ENCODE measurements around the gene LENG9. TPM values are rescaled to one million over a fixed set of nuclear protein-coding genes. Genes with fewer than 3 reads are reported as not detected.

Gene LENG9
- total RNA-seq, 1 experiment from 2014 or later = 8.2 TPM

DNA sequence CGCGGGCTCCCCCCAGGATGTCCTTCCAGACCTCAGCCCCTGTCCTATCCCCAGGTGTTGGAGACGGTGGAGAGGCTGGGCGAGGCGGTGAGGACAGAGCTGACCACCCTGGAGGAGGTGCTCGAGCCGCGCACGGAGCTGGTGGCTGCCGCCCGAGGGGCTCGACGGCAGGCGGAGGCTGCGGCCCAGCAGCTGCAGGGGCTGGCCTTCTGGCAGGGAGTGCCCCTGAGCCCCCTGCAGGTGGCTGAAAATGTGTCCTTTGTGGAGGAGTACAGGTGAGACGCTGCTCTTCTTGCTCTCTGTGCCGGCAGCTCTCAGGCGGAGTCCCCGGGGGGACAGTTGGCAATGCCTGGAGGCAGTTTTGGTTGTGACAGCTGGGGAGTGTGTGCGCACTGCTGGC, 41.4 kb downstream of the LENG9 start:
- DNase-seq (ENCODE audit: low read depth) = no peak

GRCh38 chr19:54421521-54421920, 42.1 kb downstream of the LENG9 start:
- DNase-seq (ENCODE audit: low read depth) = no peak

GRCh38 chr19:54421169-54421516, 42.4 kb downstream of the LENG9 start:
- DNase-seq (ENCODE audit: low read depth) = no peak

DNA sequence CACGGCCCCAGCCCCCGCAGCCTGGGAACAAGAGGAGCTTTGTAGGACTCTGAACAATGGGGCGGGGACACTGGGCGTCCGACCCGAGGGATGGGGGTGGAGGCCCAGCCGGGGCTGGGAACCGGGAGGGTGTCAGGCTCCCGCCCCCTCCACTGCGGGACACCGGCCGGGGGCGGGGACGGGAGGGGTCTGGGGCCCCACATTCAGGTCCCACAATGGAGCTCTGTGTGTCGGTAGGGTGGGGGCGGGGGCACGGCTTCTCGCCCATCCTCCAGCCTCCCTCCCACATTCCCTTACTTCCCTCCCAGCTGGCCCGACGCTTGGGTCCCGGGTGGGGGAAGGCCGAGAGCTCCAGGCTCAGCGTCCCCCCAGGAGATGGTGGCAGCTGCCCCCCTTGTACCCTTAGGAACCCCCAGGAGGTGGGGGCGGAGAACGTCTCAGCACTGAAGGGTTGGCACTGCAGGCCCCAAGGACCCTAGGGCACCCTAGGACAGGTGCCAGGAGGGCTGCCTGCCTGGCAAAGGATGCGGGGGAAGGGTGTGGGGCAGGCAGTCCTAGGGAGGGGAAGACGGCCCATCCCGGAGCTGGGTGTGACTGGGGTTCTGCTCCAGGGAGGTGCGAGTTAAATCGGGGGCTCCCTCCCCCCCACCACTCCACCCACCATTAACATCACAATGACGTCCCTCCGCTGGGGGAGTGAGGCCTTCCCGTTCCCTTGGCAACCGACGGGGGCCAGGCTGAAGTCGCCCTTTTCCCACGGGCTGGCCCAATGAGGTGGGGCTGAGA, 43.0 kb downstream of the LENG9 start:
- no peak for DNase-seq (ENCODE audit: low read depth)

- no peak for DNase-seq (ENCODE audit: low read depth)
Measured at GRCh38 chr19:54420068-54420382, 43.6 kb downstream of the LENG9 start.

- DNase-seq (ENCODE audit: low read depth) = no peak
Measured at GRCh38 chr19:54418930-54419800, 44.4 kb downstream of the LENG9 start.

DNA sequence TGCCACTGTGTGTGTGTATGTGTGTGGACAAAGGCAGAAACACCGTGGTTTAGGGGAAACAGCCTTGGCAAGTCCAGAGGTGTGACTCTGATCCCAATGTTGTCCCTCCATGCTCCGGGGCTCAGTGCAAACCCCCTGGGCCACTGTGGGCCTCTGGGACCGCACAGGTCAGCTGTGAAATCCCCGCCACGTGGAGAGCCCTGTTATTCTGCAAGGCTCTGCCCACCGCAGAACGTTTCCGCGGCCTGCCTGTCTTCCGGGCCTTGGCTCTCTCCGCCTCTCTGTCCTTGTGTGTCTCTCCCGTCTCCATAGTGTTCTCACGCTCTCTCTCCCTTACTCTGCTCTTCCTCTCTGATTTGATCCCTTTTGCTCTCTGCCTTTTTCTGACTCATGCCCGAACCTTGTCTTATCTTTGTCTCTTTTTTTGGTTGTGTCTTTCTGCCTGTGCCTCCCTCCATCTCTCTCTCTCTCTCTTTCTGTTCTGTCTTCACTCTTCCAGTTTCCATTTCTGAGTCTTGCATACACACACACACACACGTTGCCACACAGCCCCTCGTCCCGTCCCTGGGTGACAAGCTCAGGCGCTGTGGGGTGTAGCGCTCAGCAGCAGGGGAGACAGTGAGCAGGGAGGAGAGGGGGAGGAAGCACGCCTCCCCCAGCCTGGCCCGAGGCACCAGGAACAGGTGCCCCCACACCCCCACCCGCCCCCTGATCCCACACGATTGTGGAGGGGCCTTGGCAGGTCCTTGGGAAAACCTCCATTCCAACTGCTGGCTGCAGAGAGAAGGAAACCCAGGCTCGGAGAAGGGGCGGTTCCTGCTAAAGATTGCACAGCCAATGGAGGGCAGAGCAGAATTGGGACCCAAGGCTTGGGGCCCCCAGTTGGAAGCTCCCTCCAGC, 45.3 kb downstream of the LENG9 start:
- peak; percentile 12 for DNase-seq (ENCODE audit: low read depth)

GRCh38 chr19:54416695-54417491, 46.7 kb downstream of the LENG9 start:
- no peak for DNase-seq (ENCODE audit: low read depth)

DNA sequence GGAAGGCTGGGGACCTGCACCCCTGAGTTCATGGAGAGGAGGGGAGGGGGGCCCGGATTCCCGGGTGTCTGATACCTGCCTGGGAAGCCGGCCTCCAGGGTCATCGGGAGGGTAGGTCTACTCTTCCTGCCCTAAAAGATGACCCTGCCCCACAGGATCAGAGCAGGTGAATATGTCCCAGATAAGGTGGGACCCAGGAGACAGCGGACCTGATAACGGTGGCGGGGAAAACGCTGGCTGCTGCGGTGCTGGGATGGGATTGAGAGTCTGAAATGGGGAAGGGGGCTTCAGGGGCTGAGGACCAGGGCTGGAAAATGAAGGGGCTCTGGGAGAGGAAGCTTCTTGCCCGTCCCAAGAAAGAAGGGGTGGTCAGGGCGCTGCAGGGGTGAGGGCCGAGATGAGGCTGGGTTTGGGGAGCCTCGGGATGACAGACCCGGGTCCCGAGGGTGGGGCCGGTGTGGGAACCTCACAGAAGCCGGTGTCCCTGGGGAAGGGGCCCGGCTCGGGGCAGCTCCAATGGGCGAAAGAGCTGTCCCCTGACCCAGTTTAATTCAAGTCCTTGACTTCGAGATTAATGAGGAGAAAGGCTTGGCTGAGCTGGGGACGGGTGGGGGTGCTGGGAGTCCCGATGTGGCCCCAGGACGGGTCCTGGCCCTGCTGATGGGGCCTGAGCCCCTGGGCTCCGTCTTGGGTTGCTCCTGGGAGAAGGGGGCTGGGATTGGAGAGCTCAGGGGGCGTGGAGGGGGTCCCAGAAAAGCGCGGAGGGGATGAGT, 47.5 kb downstream of the LENG9 start:
- no peak for DNase-seq (ENCODE audit: low read depth)

DNA sequence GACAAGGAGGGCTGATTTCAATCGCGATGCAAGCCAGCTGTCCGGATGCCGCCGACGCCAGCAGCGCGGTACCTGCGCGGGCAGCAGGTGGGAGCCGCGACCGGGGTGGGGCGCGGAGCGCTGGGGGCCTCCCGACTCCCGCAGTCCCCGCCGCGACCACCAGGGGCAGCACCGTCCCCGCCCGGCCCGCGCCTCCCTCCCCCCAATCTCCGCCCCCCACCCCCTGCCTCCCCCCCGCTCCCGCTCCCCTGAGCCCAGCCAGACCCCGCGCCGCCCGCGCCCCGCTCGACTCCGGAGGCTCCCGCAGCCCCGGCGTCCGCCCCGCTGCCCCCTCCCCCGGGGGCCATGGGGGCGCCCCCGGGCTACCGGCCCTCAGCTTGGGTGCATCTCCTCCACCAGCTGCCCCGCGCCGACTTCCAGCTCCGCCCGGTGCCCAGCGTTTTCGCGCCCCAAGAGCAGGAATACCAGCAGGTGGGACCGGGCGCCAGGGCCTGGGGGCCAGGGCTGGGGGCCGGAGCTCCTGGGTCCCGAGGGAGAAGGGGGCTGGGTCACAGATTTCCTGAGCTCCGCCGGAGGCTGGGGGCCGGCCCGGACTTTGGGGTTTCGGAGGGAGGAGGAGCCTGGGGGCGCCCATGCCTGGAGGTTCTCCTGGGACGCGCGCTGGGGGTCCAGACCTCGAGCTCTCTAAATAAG, 48.2 kb downstream of the LENG9 start, which contains the start of gene TTYH1:
Gene TTYH1 (plus strand): TSS at position 257 of the 693 bp plus-strand sequence. CDS start 89 bp downstream, at position 346.
- no peak for DNase-seq (ENCODE audit: low read depth)

DNA sequence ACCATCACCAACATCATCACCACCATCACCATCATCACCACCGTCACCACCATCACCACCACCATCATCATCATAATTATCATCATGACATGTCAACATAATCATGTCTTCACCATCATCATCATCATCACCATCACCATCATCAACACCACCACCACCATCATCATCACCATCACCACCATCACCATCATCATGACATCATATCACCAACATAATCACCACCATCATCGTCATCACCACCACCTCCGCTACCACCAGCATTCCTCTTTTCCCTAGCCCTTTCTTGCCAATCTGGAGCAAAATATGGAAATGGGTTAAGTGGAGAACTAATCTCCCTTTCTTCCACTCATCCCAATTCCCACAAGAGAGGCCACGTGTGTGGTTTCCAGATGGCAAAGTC, 49.4 kb downstream of the LENG9 start:
- DNase-seq (ENCODE audit: low read depth) = no peak

GRCh38 chr19:54412877-54413276, 50.7 kb downstream of the LENG9 start:
- no peak for DNase-seq (ENCODE audit: low read depth)

Other genes with a start within 250 kb of the LENG9 start
- gene LILRB3, start 240.8 kb downstream of the LENG9 start, total RNA-seq (2014; rRNA removed) = not detected in 2 replicates
- gene LILRA6, start 221.0 kb downstream of the LENG9 start, total RNA-seq (2014; rRNA removed) = not detected in 2 replicates
- gene LILRB5, start 206.5 kb downstream of the LENG9 start, total RNA-seq (2014; rRNA removed) = not detected in 2 replicates
- gene LILRB2, start 182.7 kb downstream of the LENG9 start, total RNA-seq (2014; rRNA removed) = not detected in 2 replicates
- not detected in 2 replicates for gene LILRA5, start 150.6 kb downstream of the LENG9 start, total RNA-seq (2014; rRNA removed)
- gene LILRA4, start 124.6 kb downstream of the LENG9 start, total RNA-seq (2014; rRNA removed) = not detected in 2 replicates
- not detected in 2 replicates for gene LAIR1, start 98.8 kb downstream of the LENG9 start, total RNA-seq (2014; rRNA removed)
- not detected in 2 replicates for gene TTYH1, start 48.3 kb downstream of the LENG9 start, total RNA-seq (2014; rRNA removed)
- gene LENG8, start 14.6 kb downstream of the LENG9 start, total RNA-seq (2014; rRNA removed) = 35.4 and 36.7 TPM in 2 replicates
- gene CDC42EP5, start 9.5 kb upstream of the LENG9 start, total RNA-seq (2014; rRNA removed) = 9.2 and 9.5 TPM in 2 replicates
- gene LAIR2, start 39.1 kb upstream of the LENG9 start, total RNA-seq (2014; rRNA removed) = not detected in 2 replicates
- gene LILRA2, start 110.0 kb upstream of the LENG9 start, total RNA-seq (2014; rRNA removed) = not detected in 2 replicates
- gene LILRA1, start 129.9 kb upstream of the LENG9 start, total RNA-seq (2014; rRNA removed) = not detected in 2 replicates
- gene LILRB1, start 166.7 kb upstream of the LENG9 start, total RNA-seq (2014; rRNA removed) = not detected in 2 replicates
- gene LILRB4, start 199.2 kb upstream of the LENG9 start, total RNA-seq (2014; rRNA removed) = not detected in 2 replicates